Smooth muscle cell (in vitro differentiated cells): ENCODE results near the gene CDK2. TPM values are rescaled to one million over a fixed set of nuclear protein-coding genes. Genes with fewer than 3 reads are reported as not detected.

Experiments used
- polyA plus RNA-seq: library from polyadenylated mRNA; unstranded; fragments of >200 nt; fragmentation: Nextera tagmentation; extraction: Ambion mirVana; gene quantifications from 2 replicates; pipeline ENCODE4 v1.2.1, GENCODE V29; 2016
- total RNA-seq: library from RNA; depleted of rRNA; stranded (reverse); fragments of >200 nt; gene quantifications from 2 replicates; pipeline ENCODE4 v1.2.3, GENCODE V29; 2014

The CDK2 gene
- total and polyA plus RNA-seq, 2 experiments from 2014 or later = 33.3 to 36.5 TPM

Other genes with a start within 250 kb of the CDK2 start
- 3.0 TPM in 1 of 2 replicates, not detected in the other for gene RDH5, start 246.4 kb upstream of the CDK2 start, total RNA-seq
- 3.7 and 9.2 TPM in 2 replicates for gene RDH5, start 246.4 kb upstream of the CDK2 start, polyA plus RNA-seq
- 1,095 and 1,107 TPM in 2 replicates for gene CD63, start 237.8 kb upstream of the CDK2 start, total RNA-seq
- gene CD63, start 237.8 kb upstream of the CDK2 start, polyA plus RNA-seq = 2,224 and 2,317 TPM in 2 replicates
- 2.8 and 3.5 TPM in 2 replicates for gene GDF11, start 223.7 kb upstream of the CDK2 start, total RNA-seq
- gene GDF11, start 223.7 kb upstream of the CDK2 start, polyA plus RNA-seq = 2.3 and 2.6 TPM in 2 replicates
- 124 and 169 TPM in 2 replicates for gene SARNP, start 149.1 kb upstream of the CDK2 start, total RNA-seq
- gene SARNP, start 149.1 kb upstream of the CDK2 start, polyA plus RNA-seq = 128 and 139 TPM in 2 replicates
- 18.9 and 32.5 TPM in 2 replicates for gene ORMDL2, start 148.8 kb upstream of the CDK2 start, total RNA-seq
- 79.5 and 134 TPM in 2 replicates for gene ORMDL2, start 148.8 kb upstream of the CDK2 start, polyA plus RNA-seq
- gene DNAJC14, start 137.2 kb upstream of the CDK2 start, total RNA-seq = 25.2 and 32.6 TPM in 2 replicates
- 22.1 and 22.4 TPM in 2 replicates for gene DNAJC14, start 137.2 kb upstream of the CDK2 start, polyA plus RNA-seq
- gene MMP19, start 123.9 kb upstream of the CDK2 start, total RNA-seq = 14.9 and 17.6 TPM in 2 replicates
- gene MMP19, start 123.9 kb upstream of the CDK2 start, polyA plus RNA-seq = 15.6 and 18.2 TPM in 2 replicates
- gene PYM1, start 38.9 kb upstream of the CDK2 start, total RNA-seq = 28.6 and 36.0 TPM in 2 replicates
- 48.2 and 51.2 TPM in 2 replicates for gene PYM1, start 38.9 kb upstream of the CDK2 start, polyA plus RNA-seq
- gene DGKA, start 35.7 kb upstream of the CDK2 start, total RNA-seq = 86.0 and 87.1 TPM in 2 replicates
- gene DGKA, start 35.7 kb upstream of the CDK2 start, polyA plus RNA-seq = 66.3 and 125 TPM in 2 replicates
- gene PMEL, start 788 bp upstream of the CDK2 start, total RNA-seq = 1.8 and 4.7 TPM in 2 replicates
- gene PMEL, start 788 bp upstream of the CDK2 start, polyA plus RNA-seq = 1.4 and 1.9 TPM in 2 replicates
- 77.2 and 90.4 TPM in 2 replicates for gene RAB5B, start 7.2 kb downstream of the CDK2 start, total RNA-seq
- gene RAB5B, start 7.2 kb downstream of the CDK2 start, polyA plus RNA-seq = 81.9 and 93.4 TPM in 2 replicates
- 9.8 and 19.1 TPM in 2 replicates for gene SUOX, start 30.4 kb downstream of the CDK2 start, total RNA-seq
- gene SUOX, start 30.4 kb downstream of the CDK2 start, polyA plus RNA-seq = 12.8 and 13.8 TPM in 2 replicates
- 3.9 and 4.2 TPM in 2 replicates for gene IKZF4, start 54.2 kb downstream of the CDK2 start, total RNA-seq
- gene IKZF4, start 54.2 kb downstream of the CDK2 start, polyA plus RNA-seq = 5.4 and 6.8 TPM in 2 replicates
- 731 and 845 TPM in 2 replicates for gene RPS26, start 75.1 kb downstream of the CDK2 start, total RNA-seq
- 282 and 323 TPM in 2 replicates for gene RPS26, start 75.1 kb downstream of the CDK2 start, polyA plus RNA-seq
- gene ERBB3, start 113.3 kb downstream of the CDK2 start, total RNA-seq = 7.2 and 9.2 TPM in 2 replicates
- 1.2 and 9.8 TPM in 2 replicates for gene ERBB3, start 113.3 kb downstream of the CDK2 start, polyA plus RNA-seq
- 88.6 and 118 TPM in 2 replicates for gene PA2G4, start 137.7 kb downstream of the CDK2 start, total RNA-seq
- gene PA2G4, start 137.7 kb downstream of the CDK2 start, polyA plus RNA-seq = 99.8 and 113 TPM in 2 replicates
- 2,929 and 3,246 TPM in 2 replicates for gene RPL41, start 149.8 kb downstream of the CDK2 start, total RNA-seq
- 2,414 and 2,571 TPM in 2 replicates for gene RPL41, start 149.8 kb downstream of the CDK2 start, polyA plus RNA-seq
- 1.9 and 6.7 TPM in 2 replicates for gene ZC3H10, start 151.4 kb downstream of the CDK2 start, total RNA-seq
- 2.8 TPM in 2 replicates for gene ZC3H10, start 151.4 kb downstream of the CDK2 start, polyA plus RNA-seq
- 76.0 and 87.7 TPM in 2 replicates for gene ESYT1, start 161.4 kb downstream of the CDK2 start, total RNA-seq
- gene ESYT1, start 161.4 kb downstream of the CDK2 start, polyA plus RNA-seq = 69.5 and 77.0 TPM in 2 replicates
- gene MYL6B, start 185.8 kb downstream of the CDK2 start, total RNA-seq = 44.5 and 59.0 TPM in 2 replicates
- gene MYL6B, start 185.8 kb downstream of the CDK2 start, polyA plus RNA-seq = 107 and 121 TPM in 2 replicates
- 2,329 and 2,776 TPM in 2 replicates for gene MYL6, start 191.5 kb downstream of the CDK2 start, total RNA-seq
- 4,165 and 4,181 TPM in 2 replicates for gene MYL6, start 191.5 kb downstream of the CDK2 start, polyA plus RNA-seq
- 28.2 and 43.8 TPM in 2 replicates for gene SMARCC2, start 222.7 kb downstream of the CDK2 start, total RNA-seq
- gene SMARCC2, start 222.7 kb downstream of the CDK2 start, polyA plus RNA-seq = 32.2 and 39.2 TPM in 2 replicates